HCT116 (cell line): ENCODE results near the gene LNP1. TPM values are rescaled to one million over a fixed set of nuclear protein-coding genes. Genes with fewer than 3 reads are reported as not detected.
"Not testable (repeated sequence)": the region's sequence is repeated elsewhere in the genome, so short reads cannot be mapped to it uniquely, and the experiment has no call there.

Experiments used
- ATAC-seq: fragments of 200-7000 bp; cut with Tn5 transposase; 2 replicates; pipeline ENCODE4 v1.9.1; 2020; ENCODE audit warnings: mild to moderate bottlenecking, moderate library complexity
- BruUV-seq: library from RNA; stranded (reverse); fragments of 400-500 nt; replicated peaks from 2 replicates; lab custom pipeline; 2021; lab: Mats Ljungman, UMichigan
- CTCF ChIA-PET: fragments of 300-600 bp; sonication (Branson Sonifier 250); formaldehyde crosslinking; loops from one replicate; lab custom pipeline; 2021; ENCODE audit warnings: antibody characterized with exemption; lab: Charles Lee
- POLR2A ChIA-PET: fragments of 300-600, 350-600 bp; sonication (Branson Sonifier 250); formaldehyde crosslinking; loops from one replicate; lab custom pipeline; 2021; ENCODE audit warnings: antibody characterized with exemption; lab: Charles Lee
- RAD21 ChIA-PET, 2 experiments: fragments of 300-600 bp; sonication (Branson Sonifier 250); formaldehyde crosslinking; loops; one replicate each; lab custom pipeline; 2023; ENCODE audit warnings: low total read pairs in 2 of 2; ENCODE audit not compliant: uncharacterized antibody in 2 of 2, unreplicated experiment in 2 of 2, low non-redundant PET in 1 of 2; lab: Charles Lee
- DNase-seq: peaks from one replicate; pipeline ENCODE4 v3.0.0-alpha.2; 2010; ENCODE audit warnings: low read depth, low spot score
- H2AFZ ChIP-seq: fragments of 200-600 bp; shearing (Covaris generic), sonication (generic); 2 replicates; pipeline ENCODE4 v1.6.1; 2017; ENCODE audit warnings: low read depth, mixed run types, mixed read lengths, antibody characterized with exemption, low read length; ENCODE audit not compliant: poor library complexity, severe bottlenecking
- H3K27ac ChIP-seq: 2 replicates; pipeline ENCODE4 v1.5.1; 2012; ENCODE audit warnings: low read depth, low read length
- H3K27me3 ChIP-seq: fragments of 200-600 bp; sonication (generic); 2 replicates; pipeline ENCODE4 v1.6.1; 2016; ENCODE audit warnings: mixed run types, low read length, mixed read lengths; ENCODE audit not compliant: insufficient read depth
- H3K36me3 ChIP-seq, 2 experiments: fragments of 200-500 bp in 1 of 2; fragments of 200-600 bp in 1 of 2; sonication (Bioruptor generic) in 1 of 2; sonication (generic) in 1 of 2; 2 replicates each; pipeline versions ENCODE4 v1.5.1 to v1.6.1; 2014 to 2016; ENCODE audit warnings: low read length in 2 of 2, inconsistent platforms in 1 of 2, mixed read lengths in 1 of 2, mixed run types in 1 of 2; ENCODE audit not compliant: insufficient read depth in 2 of 2, control insufficient read depth in 1 of 2
- H3K4me1 ChIP-seq, 2 experiments: fragments of 200-600 bp in 1 of 2; sonication (generic) in 1 of 2; 2 replicates each; pipeline versions ENCODE4 v1.5.1 to v1.6.1; 2012 to 2017; ENCODE audit warnings: low read length in 2 of 2, inconsistent platforms in 1 of 2, mild to moderate bottlenecking in 1 of 2, mixed read lengths in 1 of 2, mixed run types in 1 of 2, moderate library complexity in 1 of 2; ENCODE audit not compliant: insufficient read depth in 2 of 2, control insufficient read depth in 1 of 2
- H3K4me2 ChIP-seq: fragments of 200-600 bp; sonication (generic); 2 replicates; pipeline ENCODE4 v1.6.1; 2017; ENCODE audit warnings: mixed run types, low read length, mixed read lengths
- H3K4me3 ChIP-seq, 2 experiments: fragments of 200-600 bp in 1 of 2; sonication (generic) in 1 of 2; replicated peaks in 1 of 2; 2 replicates each; pipeline ENCODE4 v1.5.1; 2011 to 2016; ENCODE audit warnings: low read length in 2 of 2, control low read depth in 1 of 2, low read depth in 1 of 2, mild to moderate bottlenecking in 1 of 2, mixed read lengths in 1 of 2, mixed run types in 1 of 2
- H3K79me2 ChIP-seq: fragments of 200-600 bp; sonication (generic); 2 replicates; pipeline ENCODE4 v1.6.1; 2017; ENCODE audit warnings: mild to moderate bottlenecking, mixed run types, low read length, moderate library complexity, mixed read lengths; ENCODE audit not compliant: insufficient read depth
- H3K9ac ChIP-seq: fragments of 200-600 bp; sonication (generic); 2 replicates; pipeline ENCODE4 v1.6.1; 2016; ENCODE audit warnings: low read length, mixed read lengths
- H3K9me2 ChIP-seq: fragments of 200-600 bp; sonication (generic), shearing (Covaris generic); 2 replicates; pipeline ENCODE4 v1.6.1; 2017; ENCODE audit warnings: mixed run types, mild to moderate bottlenecking, moderate library complexity; ENCODE audit not compliant: insufficient read depth
- H3K9me3 ChIP-seq, 2 experiments: fragments of 200-500 bp in 1 of 2; fragments of 200-600 bp in 1 of 2; sonication (Bioruptor generic) in 1 of 2; sonication (generic) in 1 of 2; 2 replicates each; pipeline ENCODE4 v1.6.1; 2014 to 2017; ENCODE audit warnings: low read length in 2 of 2, mixed read lengths in 2 of 2, inconsistent platforms in 1 of 2, low read depth in 1 of 2, mild to moderate bottlenecking in 1 of 2, mixed run types in 1 of 2, moderate library complexity in 1 of 2; ENCODE audit not compliant: control insufficient read depth in 1 of 2, insufficient read depth in 1 of 2
- H4K20me1 ChIP-seq: fragments of 200-600 bp; sonication (generic), shearing (Covaris generic); 2 replicates; pipeline ENCODE4 v1.6.1; 2017; ENCODE audit warnings: mixed run types, mild to moderate bottlenecking, moderate library complexity; ENCODE audit not compliant: insufficient read depth
- CBX3 ChIP-seq: IDR thresholded peaks from 2 replicates; pipeline ENCODE4 v1.6.1; 2012; ENCODE audit warnings: low read depth
- CTCF ChIP-seq, 3 experiments: fragments of 200-600 bp in 1 of 3; sonication (generic) in 1 of 3; IDR thresholded peaks in 2 of 3; conservative IDR thresholded peaks in 1 of 3; 2 replicates each; pipeline ENCODE4 v1.5.1; 2012 to 2017; ENCODE audit warnings: low read depth in 2 of 3, low read length in 2 of 3, antibody characterized with exemption in 1 of 3, borderline replicate concordance in 1 of 3, control low read depth in 1 of 3, mild to moderate bottlenecking in 1 of 3, mixed read lengths in 1 of 3, mixed run types in 1 of 3, moderate library complexity in 1 of 3; ENCODE audit not compliant: insufficient read depth in 1 of 3
- EGR1 ChIP-seq: IDR thresholded peaks from 2 replicates; pipeline ENCODE4 v1.6.1; 2012; ENCODE audit warnings: low read depth
- EZH2 ChIP-seq: fragments of 200-600 bp; sonication (generic); IDR thresholded peaks from 2 replicates; pipeline ENCODE4 v1.6.1; 2017; ENCODE audit warnings: antibody characterized with exemption, mixed run types
- FOSL1 ChIP-seq: IDR thresholded peaks from 2 replicates; pipeline ENCODE4 v1.6.1; 2012; ENCODE audit warnings: low read depth
- SIN3A ChIP-seq: IDR thresholded peaks from 2 replicates; pipeline ENCODE4 v1.6.1; 2012; ENCODE audit warnings: low read depth
- TCF7L2 ChIP-seq: IDR thresholded peaks from 2 replicates; pipeline ENCODE4 v1.7.0; 2011; ENCODE audit warnings: borderline replicate concordance, inconsistent platforms; ENCODE audit not compliant: insufficient read depth, insufficient read length; ENCODE audit errors: extremely low read depth
- intact Hi-C: fragments of 100-400 bp; cut with micrococcal nuclease; formaldehyde crosslinking; loops from 2 replicates; pipeline ENCODE4 v1.10.0; 2022
- total RNA-seq: library from RNA; stranded (reverse); gene quantifications from one replicate; pipeline ENCODE4 v1.2.1, GENCODE V29; 2021; ENCODE audit not compliant: unreplicated experiment
- TF ChIP-seq, protein P1 (sequence below): IDR thresholded peaks from 2 replicates; pipeline ENCODE4 v1.6.1; 2012

The LNP1 gene
- total RNA-seq, 1 experiment from 2014 or later: 1.6 TPM

GRCh38 chr3:100400780-100401673, at the start of gene LNP1, which contains the start of gene TOMM70 (continued):
- no peak for TF ChIP-seq CTCF (IDR thresholded peaks at IDR 0.05 in 2 of 3, conservative IDR thresholded peaks at IDR 0.05 in 1 of 3; ENCODE audit: borderline replicate concordance in 1 of 3, insufficient read depth in 1 of 3, low read depth in 2 of 3, low read length in 2 of 3)
- TF ChIP-seq EGR1: peak; percentile 100
- no peak for TF ChIP-seq EZH2
- TF ChIP-seq FOSL1: no peak
- TF ChIP-seq, protein P1, sequence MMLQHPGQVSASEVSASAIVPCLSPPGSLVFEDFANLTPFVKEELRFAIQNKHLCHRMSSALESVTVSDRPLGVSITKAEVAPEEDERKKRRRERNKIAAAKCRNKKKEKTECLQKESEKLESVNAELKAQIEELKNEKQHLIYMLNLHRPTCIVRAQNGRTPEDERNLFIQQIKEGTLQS: no peak
- TF ChIP-seq TCF7L2: peak; percentile 25
- TF ChIP-seq SIN3A: 0 out of 2 replicates have a peak, but pooled peaks have one; percentile 81
- TF ChIP-seq CBX3: no peak

DNA sequence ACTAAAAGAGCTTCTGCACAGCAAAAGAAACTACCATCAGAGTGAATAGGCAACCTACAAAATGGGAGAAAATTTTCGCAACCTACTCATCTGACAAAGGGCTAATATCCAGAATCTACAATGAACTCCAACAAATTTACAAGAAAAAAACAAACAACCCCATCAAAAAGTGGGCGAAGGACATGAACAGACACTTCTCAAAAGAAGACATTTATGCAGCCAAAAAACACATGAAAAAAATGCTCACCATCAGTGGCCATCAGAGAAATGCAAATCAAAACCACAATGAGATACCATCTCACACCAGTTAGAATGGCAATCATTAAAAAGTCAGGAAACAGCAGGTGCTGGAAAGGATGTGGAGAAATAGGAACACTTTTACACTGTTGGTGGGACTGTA, 49.6 kb upstream of the LNP1 start:
- H4K20me1 ChIP-seq, H3K27me3 ChIP-seq, ATAC-seq, intact Hi-C loops, H3K9me2 ChIP-seq, H3K79me2 ChIP-seq, H3K4me3 ChIP-seq, H3K9ac ChIP-seq, H2AFZ ChIP-seq, DNase-seq, H3K4me2 ChIP-seq, H3K9me3 ChIP-seq, H3K27ac ChIP-seq, BruUV-seq, H3K4me1 ChIP-seq, POLR2A ChIA-PET, CTCF ChIA-PET, RAD21 ChIA-PET: not testable (repeated sequence)
- peaks cover 10 to 35% of the 10 kb centered on the region in 2 experiments; a peak in 3 of 4 replicates for H3K36me3 ChIP-seq
